ENCODE results near the gene EPHB2. TPM values are rescaled to one million over a fixed set of nuclear protein-coding genes. Genes with fewer than 3 reads are reported as not detected.

Gene EPHB2
- total and polyA plus RNA-seq, 12 donors = 0.15 to 5.0 (median 0.85) TPM

GRCh38 chr1:22795366-22795714, 84.7 kb downstream of the EPHB2 start:
- WGBS, 2 donors = 78 to 84% methylated on average over 4 of the region's 4 CpGs
- ATAC-seq = no peak

DNA sequence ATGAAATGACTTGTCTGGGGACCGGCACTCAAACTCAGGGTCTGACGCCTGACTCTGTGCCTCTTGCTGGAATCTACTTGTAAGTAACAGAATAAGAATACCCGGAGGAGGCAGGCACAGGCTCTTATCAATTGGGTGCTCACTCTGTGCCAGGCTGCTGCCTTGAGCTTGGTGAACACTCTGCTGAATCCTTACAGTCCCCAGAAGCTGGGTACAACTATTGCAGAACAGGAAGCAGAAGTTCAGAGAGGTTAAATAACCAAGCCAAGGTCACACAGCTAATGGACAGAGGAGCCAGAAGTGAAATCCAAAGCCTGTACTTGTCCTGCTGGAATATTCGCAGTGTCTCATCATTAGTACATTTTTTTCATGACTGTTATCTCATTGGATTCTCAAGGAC, 86.0 kb downstream of the EPHB2 start:
- Histone ChIP-seq H3K36me3 (no peaks in the 10 kb centered on the region), H3K4me3 (no peak overlapping the region), H3K27ac (no peak overlapping the region), H3K4me1 (peaks cover 0 to 14% (median 0%) of the 10 kb centered on the region in 9 donors), H3K27me3 (peaks cover 0 to 17% (median 0%) of the 10 kb centered on the region in 7 donors), H3K9me3 (no peaks in the 10 kb centered on the region)
- no peak for DNase-seq
- no peak for TF ChIP-seq CTCF (IDR thresholded peaks at IDR 0.05)
- intact Hi-C loops (cut with DNase I) = no loop called here
- 70 to 80% methylated on average over 4 of the region's 4 CpGs for WGBS, 2 donors
- ATAC-seq = no peak

More at GRCh38 chr1:22795366-22795714, 84.7 kb downstream of the EPHB2 start:
- intact Hi-C loops (cut with DNase I) = no loop called here
- no peaks in the 10 kb centered on the region for H3K9me3 ChIP-seq
- no peak overlapping the region for H3K4me3 ChIP-seq
- peak overlapping the region in 1 of 10 donors; percentile 40 for H3K27ac ChIP-seq
- no peak for DNase-seq
- no peaks in the 10 kb centered on the region for H3K36me3 ChIP-seq
- peaks cover 0 to 13% (median 0%) of the 10 kb centered on the region in 7 donors for H3K27me3 ChIP-seq
- H3K4me1 ChIP-seq = peaks cover 0 to 16% (median 0%) of the 10 kb centered on the region in 9 donors
- TF ChIP-seq CTCF (IDR thresholded peaks at IDR 0.05) = no peak

- H3K27me3 ChIP-seq = peaks cover 0 to 22% (median 0%) of the 10 kb centered on the region in 7 donors
- TF ChIP-seq CTCF (IDR thresholded peaks at IDR 0.05) = no peak
- WGBS, 2 donors = 78 to 85% methylated on average over 3 of the region's 3 CpGs
- DNase-seq (no peak), ATAC-seq (no peak)
- H3K36me3 ChIP-seq = no peaks in the 10 kb centered on the region
- H3K9me3 ChIP-seq = no peaks in the 10 kb centered on the region
- no peak overlapping the region for H3K4me3 ChIP-seq
- peaks cover 0 to 14% (median 0%) of the 10 kb centered on the region in 9 donors for H3K4me1 ChIP-seq
- intact Hi-C loops (cut with DNase I) = no loop called here
- H3K27ac ChIP-seq = no peak overlapping the region
Observed at GRCh38 chr1:22798083-22798482, 87.4 kb downstream of the EPHB2 start.

GRCh38 chr1:22799971-22800370, 89.3 kb downstream of the EPHB2 start:
- Histone ChIP-seq H3K27ac (no peak overlapping the region), H3K27me3 (peaks cover 0 to 22% (median 0%) of the 10 kb centered on the region in 7 donors), H3K4me1 (peaks cover 0 to 12% (median 0%) of the 10 kb centered on the region in 9 donors), H3K4me3 (no peak overlapping the region), H3K36me3 (no peaks in the 10 kb centered on the region), H3K9me3 (no peaks in the 10 kb centered on the region)
- TF ChIP-seq CTCF (IDR thresholded peaks at IDR 0.05) = no peak
- ATAC-seq (no peak), DNase-seq (no peak)
- 81% methylated on average over 16 of the region's 16 CpGs for WGBS, 2 donors
- intact Hi-C loops (cut with DNase I) = no loop called here
